A673 (cell line): ENCODE measurements around the gene SSBP3.

Source experiments
- CTCF ChIP-seq: fragments of 300-800, 200-600 bp; sonication (generic); conservative IDR thresholded peaks from 2 replicates; pipeline ENCODE4 v1.5.1; 2017; ENCODE audit warnings: low read depth, mild to moderate bottlenecking, antibody characterized with exemption, low read length, moderate library complexity, mixed read lengths
- EZH2 ChIP-seq: fragments of 200-600 bp; sonication (generic); IDR thresholded peaks from 2 replicates; pipeline ENCODE4 v1.6.1; 2017; ENCODE audit warnings: borderline replicate concordance, low read depth, mild to moderate bottlenecking, mixed read lengths, antibody characterized with exemption, low read length; ENCODE audit not compliant: poor library complexity, severe bottlenecking

- TF ChIP-seq CTCF (no peak), EZH2 (no peak)
These were observed 161.5 kb downstream of the SSBP3 start for GRCh38 chr1:54244655-54245054.
